ENCODE data around the gene SCD5.

SCD5 gene

GRCh38 chr4:82696117-82696860 lies 102.3 kb downstream of the SCD5 start:
- peaks cover 40% of the 10 kb centered on the region for H3K36me3 ChIP-seq (ENCODE audit: insufficient read depth, low read length)
- H3K9me3 ChIP-seq (ENCODE audit: low read length) = peaks cover 4% of the 10 kb centered on the region
- H3K4me1 ChIP-seq (ENCODE audit: insufficient read depth, low read length) = peaks cover 12% of the 10 kb centered on the region
- H3K27me3 ChIP-seq (ENCODE audit: insufficient read depth, low read length) = no peaks in the 10 kb centered on the region
- H3K4me3 ChIP-seq (ENCODE audit: low read length) = no peak overlapping the region
- no peak overlapping the region for H2AFZ ChIP-seq (ENCODE audit: low read depth, low read length)

- Histone ChIP-seq H3K4me1 (ENCODE audit: insufficient read depth, low read length) (peaks cover 12% of the 10 kb centered on the region), H3K4me3 (ENCODE audit: low read length) (no peak overlapping the region), H3K36me3 (ENCODE audit: insufficient read depth, low read length) (peaks cover 40% of the 10 kb centered on the region), H3K27me3 (ENCODE audit: insufficient read depth, low read length) (no peaks in the 10 kb centered on the region), H2AFZ (ENCODE audit: low read depth, low read length) (no peak overlapping the region), H3K9me3 (ENCODE audit: low read length) (peaks cover 3% of the 10 kb centered on the region)
Observed at GRCh38 chr4:82694892-82695291, 103.7 kb downstream of the SCD5 start.

GRCh38 chr4:82694046-82694445 lies 104.5 kb downstream of the SCD5 start:
- Histone ChIP-seq H3K4me1 (ENCODE audit: insufficient read depth, low read length) (peaks cover 12% of the 10 kb centered on the region), H3K27me3 (ENCODE audit: insufficient read depth, low read length) (no peaks in the 10 kb centered on the region), H3K9me3 (ENCODE audit: low read length) (peaks cover 3% of the 10 kb centered on the region), H3K36me3 (ENCODE audit: insufficient read depth, low read length) (peaks cover 40% of the 10 kb centered on the region), H2AFZ (ENCODE audit: low read depth, low read length) (no peak overlapping the region), H3K4me3 (ENCODE audit: low read length) (no peak overlapping the region)

- no peak overlapping the region for H2AFZ ChIP-seq (ENCODE audit: low read depth, low read length)
- peaks cover 3% of the 10 kb centered on the region for H3K9me3 ChIP-seq (ENCODE audit: low read length)
- H3K36me3 ChIP-seq (ENCODE audit: insufficient read depth, low read length) = peaks cover 27% of the 10 kb centered on the region
Observed at GRCh38 chr4:82692101-82692780, 106.4 kb downstream of the SCD5 start.

GRCh38 chr4:82691431-82691830 lies 107.2 kb downstream of the SCD5 start:
- Histone ChIP-seq H3K9me3 (ENCODE audit: low read length) (peaks cover 3% of the 10 kb centered on the region), H3K27me3 (ENCODE audit: insufficient read depth, low read length) (no peaks in the 10 kb centered on the region), H3K36me3 (ENCODE audit: insufficient read depth, low read length) (peaks cover 26% of the 10 kb centered on the region), H2AFZ (ENCODE audit: low read depth, low read length) (no peak overlapping the region), H3K4me1 (ENCODE audit: insufficient read depth, low read length) (peaks cover 4% of the 10 kb centered on the region), H3K4me3 (ENCODE audit: low read length) (no peak overlapping the region)

More at GRCh38 chr4:82692101-82692780, 106.4 kb downstream of the SCD5 start:
- Histone ChIP-seq H3K27me3 (ENCODE audit: insufficient read depth, low read length) (no peaks in the 10 kb centered on the region), H3K4me3 (ENCODE audit: low read length) (no peak overlapping the region), H3K4me1 (ENCODE audit: insufficient read depth, low read length) (peaks cover 12% of the 10 kb centered on the region)

- Histone ChIP-seq H3K36me3 (ENCODE audit: insufficient read depth, low read length) (peaks cover 13% of the 10 kb centered on the region), H3K4me3 (ENCODE audit: low read length) (no peak overlapping the region), H3K9me3 (ENCODE audit: low read length) (peaks cover 5% of the 10 kb centered on the region), H3K4me1 (ENCODE audit: insufficient read depth, low read length) (no peaks in the 10 kb centered on the region), H3K27me3 (ENCODE audit: insufficient read depth, low read length) (no peaks in the 10 kb centered on the region), H2AFZ (ENCODE audit: low read depth, low read length) (no peak overlapping the region)
Observed at GRCh38 chr4:82688091-82688795, 110.4 kb downstream of the SCD5 start.

GRCh38 chr4:82687531-82687930 lies 111.1 kb downstream of the SCD5 start:
- no peak overlapping the region for H2AFZ ChIP-seq (ENCODE audit: low read depth, low read length)
- H3K4me3 ChIP-seq (ENCODE audit: low read length) = no peak overlapping the region
- H3K36me3 ChIP-seq (ENCODE audit: insufficient read depth, low read length) = peaks cover 13% of the 10 kb centered on the region
- peaks cover 5% of the 10 kb centered on the region for H3K9me3 ChIP-seq (ENCODE audit: low read length)
- H3K4me1 ChIP-seq (ENCODE audit: insufficient read depth, low read length) = no peaks in the 10 kb centered on the region
- no peaks in the 10 kb centered on the region for H3K27me3 ChIP-seq (ENCODE audit: insufficient read depth, low read length)

GRCh38 chr4:82681754-82682153 lies 116.8 kb downstream of the SCD5 start:
- Histone ChIP-seq H3K4me1 (ENCODE audit: insufficient read depth, low read length) (no peaks in the 10 kb centered on the region), H2AFZ (ENCODE audit: low read depth, low read length) (no peak overlapping the region), H3K36me3 (ENCODE audit: insufficient read depth, low read length) (peaks cover 39% of the 10 kb centered on the region), H3K27me3 (ENCODE audit: insufficient read depth, low read length) (no peaks in the 10 kb centered on the region), H3K4me3 (ENCODE audit: low read length) (no peak overlapping the region), H3K9me3 (ENCODE audit: low read length) (peaks cover 3% of the 10 kb centered on the region)

GRCh38 chr4:82680834-82681233 lies 117.8 kb downstream of the SCD5 start:
- Histone ChIP-seq H3K4me3 (ENCODE audit: low read length) (no peak overlapping the region), H2AFZ (ENCODE audit: low read depth, low read length) (no peak overlapping the region), H3K9me3 (ENCODE audit: low read length) (peaks cover 3% of the 10 kb centered on the region), H3K27me3 (ENCODE audit: insufficient read depth, low read length) (no peaks in the 10 kb centered on the region), H3K4me1 (ENCODE audit: insufficient read depth, low read length) (no peaks in the 10 kb centered on the region), H3K36me3 (ENCODE audit: insufficient read depth, low read length) (peaks cover 48% of the 10 kb centered on the region)

GRCh38 chr4:82679531-82679930 lies 119.1 kb downstream of the SCD5 start:
- H3K27me3 ChIP-seq (ENCODE audit: insufficient read depth, low read length) = no peaks in the 10 kb centered on the region
- no peak overlapping the region for H2AFZ ChIP-seq (ENCODE audit: low read depth, low read length)
- peaks cover under 1% of the 10 kb centered on the region for H3K9me3 ChIP-seq (ENCODE audit: low read length)

GRCh38 chr4:82678051-82678450 lies 120.5 kb downstream of the SCD5 start:
- Histone ChIP-seq H2AFZ (ENCODE audit: low read depth, low read length) (no peak overlapping the region), H3K4me3 (ENCODE audit: low read length) (no peak overlapping the region), H3K27me3 (ENCODE audit: insufficient read depth, low read length) (no peaks in the 10 kb centered on the region), H3K36me3 (ENCODE audit: insufficient read depth, low read length) (peaks cover 55% of the 10 kb centered on the region), H3K9me3 (ENCODE audit: low read length) (no peaks in the 10 kb centered on the region), H3K4me1 (ENCODE audit: insufficient read depth, low read length) (no peaks in the 10 kb centered on the region)

More at GRCh38 chr4:82679531-82679930, 119.1 kb downstream of the SCD5 start:
- Histone ChIP-seq H3K4me3 (ENCODE audit: low read length) (no peak overlapping the region), H3K36me3 (ENCODE audit: insufficient read depth, low read length) (peaks cover 53% of the 10 kb centered on the region), H3K4me1 (ENCODE audit: insufficient read depth, low read length) (no peaks in the 10 kb centered on the region)

GRCh38 chr4:82677327-82677726 lies 121.3 kb downstream of the SCD5 start:
- Histone ChIP-seq H3K36me3 (ENCODE audit: insufficient read depth, low read length) (peaks cover 55% of the 10 kb centered on the region), H2AFZ (ENCODE audit: low read depth, low read length) (no peak overlapping the region), H3K4me3 (ENCODE audit: low read length) (no peak overlapping the region), H3K4me1 (ENCODE audit: insufficient read depth, low read length) (no peaks in the 10 kb centered on the region), H3K27me3 (ENCODE audit: insufficient read depth, low read length) (no peaks in the 10 kb centered on the region), H3K9me3 (ENCODE audit: low read length) (no peaks in the 10 kb centered on the region)
